Measurements from ENCODE around the gene NOVA1.
"Not testable (repeated sequence)": the region's sequence is repeated elsewhere in the genome, so short reads cannot be mapped to it uniquely, and the experiment has no call there.

GRCh38 chr14:26645057-26645456 is 47.2 kb upstream of the NOVA1 start:
- not testable (repeated sequence) for TF ChIP-seq POLR2A, CTCF (IDR thresholded peaks at IDR 0.05)
